Measurements from ENCODE around the gene SAMD10. TPM values are rescaled to one million over a fixed set of nuclear protein-coding genes. Genes with fewer than 3 reads are reported as not detected.
"Not testable (repeated sequence)": the region's sequence is repeated elsewhere in the genome, so short reads cannot be mapped to it uniquely, and the experiment has no call there.

The SAMD10 gene
- total RNA-seq, 2 experiments from 2014 or later, result 18.3 to 21.0 TPM

DNA sequence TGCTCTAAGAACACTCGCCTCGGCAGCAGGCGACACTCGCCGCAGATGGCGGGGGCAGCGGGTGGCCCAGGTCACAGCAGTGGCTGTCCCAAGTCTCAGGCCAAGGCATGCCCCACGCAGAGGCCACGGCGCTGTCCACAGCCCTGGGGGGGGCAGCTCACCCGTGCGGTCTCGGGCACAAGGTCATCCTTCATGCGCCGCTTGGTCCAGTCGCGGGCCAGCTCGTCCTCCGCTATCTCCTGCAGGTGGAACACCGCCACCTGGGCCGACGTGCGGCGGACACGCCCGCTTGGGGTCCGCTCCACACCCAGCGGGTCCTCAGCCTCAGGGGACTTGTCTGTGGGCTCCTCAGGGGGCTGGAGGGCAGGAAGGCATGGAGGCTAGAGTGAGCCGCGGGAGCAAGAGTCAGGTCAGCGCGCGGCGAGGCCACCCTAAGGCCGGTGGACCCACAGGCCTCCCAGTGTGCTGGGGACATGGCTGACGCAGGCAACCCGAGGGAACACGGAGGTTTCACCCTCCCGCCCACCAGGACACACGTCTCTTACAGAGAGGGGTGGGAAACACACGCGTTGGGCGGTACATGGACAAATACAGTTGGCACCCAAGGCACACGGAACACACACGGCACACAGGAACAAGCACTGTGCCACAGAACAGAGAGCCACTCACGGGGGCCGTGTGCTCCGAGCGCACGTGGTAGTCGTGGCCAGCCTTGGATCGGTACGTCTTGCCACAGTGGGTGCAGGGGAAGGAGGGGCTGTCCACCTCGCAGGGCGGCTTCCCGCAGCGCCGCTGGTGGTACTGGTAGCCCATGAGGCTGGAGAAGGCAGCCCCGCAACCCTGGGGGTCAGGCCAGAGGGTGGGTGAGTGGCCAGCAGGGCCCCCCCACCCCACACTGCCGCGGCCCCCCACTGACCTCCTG lies 16.8 kb downstream of the SAMD10 start:
- CTCF ChIA-PET, result interaction anchor here (1.5 kb wide), 1 partner anchor 17 kb away, joined by 5 read pairs; the partner anchor contains the start of genes PRPF6 and SAMD10
- POLR2A ChIA-PET, result interaction anchor here (0.9 kb wide), 1 partner anchor 184 kb away, joined by 3 read pairs; no protein-coding TSS in a partner anchor

DNA sequence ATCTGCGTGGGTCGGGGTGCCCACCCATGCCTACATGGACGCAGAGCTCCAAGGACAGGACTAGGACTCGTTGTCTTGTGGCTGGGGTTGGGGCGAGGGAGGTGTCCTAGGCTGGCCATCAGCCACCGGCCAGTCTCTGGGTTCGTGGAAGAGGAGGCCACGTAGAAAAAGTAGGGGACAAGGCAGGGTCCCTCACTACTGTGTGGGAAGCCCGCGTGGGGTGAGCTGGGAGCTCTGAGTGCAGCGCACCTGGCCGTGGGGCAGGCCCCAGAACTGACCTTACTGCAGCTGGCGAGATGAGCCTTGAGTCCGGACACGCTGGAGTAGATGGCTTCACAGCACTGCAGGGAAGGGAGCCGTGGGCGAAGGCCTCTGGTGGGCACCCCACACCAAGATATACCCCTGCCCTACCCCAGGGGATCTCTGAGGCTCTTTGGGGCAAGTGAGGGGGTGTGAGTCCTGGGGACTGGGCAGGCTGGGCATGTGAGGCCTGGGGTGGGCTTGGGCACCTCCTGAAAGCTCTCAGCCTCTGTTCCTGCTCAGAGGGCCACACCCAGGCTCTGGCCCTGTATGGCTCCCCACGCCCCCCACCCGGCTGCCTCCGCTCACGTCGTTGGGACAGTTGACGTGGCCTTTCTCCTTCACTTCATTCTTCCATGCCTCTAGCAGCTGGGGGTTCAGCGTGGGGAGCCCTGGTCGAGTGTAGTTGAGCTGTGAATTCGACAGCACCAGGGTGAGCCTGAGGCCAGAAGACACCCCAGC lies 17.6 kb downstream of the SAMD10 start:
- CTCF ChIA-PET, result interaction anchor here (1.0 to 1.5 kb wide), 2 partner anchors 12 to 18 kb away, joined by 4 to 5 read pairs; partner anchors contain the start of genes PRPF6 and SAMD10
- Mint-ChIP-seq H3K4me1 (peaks cover 16% of the 10 kb centered on the region), H3K9me3 (no peaks in the 10 kb centered on the region), H3K4me3 (no peak overlapping the region), H3K27ac (no peak overlapping the region), H3K27me3 (no peaks in the 10 kb centered on the region), H3K36me3 (ENCODE audit: low read depth) (no peaks in the 10 kb centered on the region)
- POLR2A ChIA-PET, result interaction anchor here (0.9 to 1.1 kb wide), 2 partner anchors 9 to 183 kb away, joined by 3 read pairs; no protein-coding TSS in a partner anchor
- no peak for DNase-seq

More for the DNA sequence above, 16.8 kb downstream of the SAMD10 start:
- H3K27ac Mint-ChIP-seq, result no peak overlapping the region
- H3K27me3 Mint-ChIP-seq, result no peaks in the 10 kb centered on the region
- H3K4me1 Mint-ChIP-seq, result peaks cover 9% of the 10 kb centered on the region
- DNase-seq, result no peak
- H3K4me3 Mint-ChIP-seq, result no peak overlapping the region
- H3K36me3 Mint-ChIP-seq (ENCODE audit: low read depth), result no peaks in the 10 kb centered on the region
- no peaks in the 10 kb centered on the region for H3K9me3 Mint-ChIP-seq

DNA sequence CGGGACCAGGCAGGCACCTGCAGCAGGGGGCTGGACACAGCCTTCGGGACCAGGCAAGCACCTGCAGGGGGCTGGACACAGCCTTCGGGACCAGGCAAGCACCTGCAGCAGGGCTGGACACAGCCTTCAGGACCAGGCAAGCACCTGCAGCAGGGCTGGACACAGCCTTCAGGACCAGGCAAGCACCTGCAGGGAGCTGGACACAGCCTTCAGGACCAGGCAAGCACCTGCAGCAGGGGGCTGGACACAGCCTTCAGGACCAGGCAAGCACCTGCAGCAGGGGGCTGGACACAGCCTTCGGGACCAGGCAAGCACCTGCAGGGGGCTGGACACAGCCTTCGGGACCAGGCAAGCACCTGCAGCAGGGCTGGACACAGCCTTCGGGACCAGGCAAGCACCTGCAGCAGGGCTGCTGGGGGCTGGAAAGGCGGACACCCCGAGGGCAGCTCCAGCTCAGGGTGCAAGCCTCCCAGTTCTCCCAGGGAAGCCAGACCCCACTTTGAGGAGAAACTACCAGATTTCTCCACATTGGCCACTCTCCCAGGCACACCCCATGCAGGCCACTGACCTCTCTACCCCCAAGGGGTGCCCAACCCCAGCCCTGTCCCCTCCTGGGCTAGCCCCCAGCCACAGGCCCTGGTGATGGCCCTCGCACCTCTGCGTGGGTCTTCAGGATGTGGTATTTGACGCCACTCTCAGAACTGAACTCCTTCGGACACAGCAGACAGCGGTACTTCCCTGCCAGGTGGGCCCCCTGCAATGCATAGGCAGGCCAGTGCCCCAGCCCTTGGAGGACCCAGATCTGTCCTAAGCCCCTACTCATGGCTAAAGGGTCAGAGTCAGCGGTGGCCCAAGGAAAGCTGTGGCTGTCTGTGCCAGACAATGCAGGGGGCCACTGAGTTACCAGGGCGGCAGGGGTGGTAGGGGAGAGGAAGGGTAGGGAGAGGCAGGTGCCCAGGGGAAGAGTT lies 18.5 kb downstream of the SAMD10 start:
- not testable (repeated sequence) for H3K36me3 Mint-ChIP-seq (ENCODE audit: low read depth); H3K27ac Mint-ChIP-seq; H3K9me3 Mint-ChIP-seq; H3K4me3 Mint-ChIP-seq; DNase-seq; H3K27me3 Mint-ChIP-seq
- H3K4me1 Mint-ChIP-seq, result peaks cover 18% of the 10 kb centered on the region
- ChIA-PET POLR2A (interaction anchor here (0.9 to 1.1 kb wide), 2 partner anchors 10 to 182 kb away, joined by 3 read pairs; no protein-coding TSS in a partner anchor), CTCF (interaction anchor here (1.0 to 1.5 kb wide), 2 partner anchors 13 to 19 kb away, joined by 4 to 5 read pairs; partner anchors contain the start of genes PRPF6 and SAMD10)

GRCh38 chr20:63959699-63960075 lies 19.8 kb downstream of the SAMD10 start:
- ChIA-PET CTCF (no interaction called here), POLR2A (no interaction called here)
- H3K27ac Mint-ChIP-seq, result no peak overlapping the region
- H3K4me1 Mint-ChIP-seq, result peaks cover 24% of the 10 kb centered on the region
- H3K9me3 Mint-ChIP-seq, result no peaks in the 10 kb centered on the region
- no peak for DNase-seq
- H3K4me3 Mint-ChIP-seq, result no peak overlapping the region
- no peaks in the 10 kb centered on the region for H3K36me3 Mint-ChIP-seq (ENCODE audit: low read depth)
- no peaks in the 10 kb centered on the region for H3K27me3 Mint-ChIP-seq

GRCh38 chr20:63958964-63959698 lies 20.3 kb downstream of the SAMD10 start:
- POLR2A ChIA-PET, result interaction anchor here (0.8 to 1.2 kb wide), 2 partner anchors 9 to 17 kb away, joined by 3 to 5 read pairs; no protein-coding TSS in a partner anchor
- no peaks in the 10 kb centered on the region for H3K36me3 Mint-ChIP-seq (ENCODE audit: low read depth)
- no peaks in the 10 kb centered on the region for H3K9me3 Mint-ChIP-seq
- H3K4me3 Mint-ChIP-seq, result no peak overlapping the region
- DNase-seq, result no peak
- H3K27me3 Mint-ChIP-seq, result no peaks in the 10 kb centered on the region
- H3K27ac Mint-ChIP-seq, result no peak overlapping the region
- H3K4me1 Mint-ChIP-seq, result peaks cover 29% of the 10 kb centered on the region
- CTCF ChIA-PET, result interaction anchor here (0.6 kb wide), 1 partner anchor 100 kb away, joined by 6 read pairs; no protein-coding TSS in a partner anchor

DNA sequence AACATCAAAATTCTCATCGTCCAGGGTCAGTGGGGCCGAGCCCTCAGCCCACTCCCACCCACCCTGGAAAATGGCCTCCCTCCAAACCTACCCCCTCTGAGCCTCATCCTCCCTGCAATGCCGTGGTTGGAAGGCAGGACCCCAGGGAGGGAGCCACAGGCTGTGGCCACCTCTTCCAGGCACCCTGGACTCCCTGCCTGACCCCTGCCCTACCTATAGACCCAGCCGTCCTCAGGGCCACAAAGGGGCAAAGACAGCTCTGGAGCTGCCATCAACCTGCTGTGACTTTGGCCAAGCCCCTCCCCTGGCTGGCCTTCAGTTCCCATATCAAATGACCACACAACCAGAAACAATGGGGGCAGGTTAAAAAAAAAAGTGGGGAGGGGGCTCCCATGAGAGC lies 21.0 kb downstream of the SAMD10 start:
- no peaks in the 10 kb centered on the region for H3K9me3 Mint-ChIP-seq
- no peak overlapping the region for H3K4me3 Mint-ChIP-seq
- no peak for DNase-seq
- ChIA-PET POLR2A (interaction anchor here (0.8 to 1.2 kb wide), 2 partner anchors 10 to 16 kb away, joined by 3 to 5 read pairs; no protein-coding TSS in a partner anchor), CTCF (interaction anchor here (0.6 kb wide), 1 partner anchor 101 kb away, joined by 6 read pairs; no protein-coding TSS in a partner anchor)
- no peaks in the 10 kb centered on the region for H3K36me3 Mint-ChIP-seq (ENCODE audit: low read depth)
- no peaks in the 10 kb centered on the region for H3K27me3 Mint-ChIP-seq
- H3K27ac Mint-ChIP-seq, result peak overlapping the region; percentile 88
- H3K4me1 Mint-ChIP-seq, result peaks cover 36% of the 10 kb centered on the region

- Mint-ChIP-seq H3K27me3 (no peaks in the 10 kb centered on the region), H3K4me3 (no peak overlapping the region), H3K9me3 (no peaks in the 10 kb centered on the region), H3K27ac (peak overlapping the region; percentile 88), H3K36me3 (ENCODE audit: low read depth) (no peaks in the 10 kb centered on the region), H3K4me1 (peaks cover 38% of the 10 kb centered on the region)
- ChIA-PET POLR2A (interaction anchor here (1.1 to 1.8 kb wide), 3 partner anchors 10 to 93 kb away, joined by 5 to 9 read pairs (median 6); partner anchors contain the start of gene TPD52L2), CTCF (interaction anchor here (2.4 kb wide), 1 partner anchor 16 kb away, joined by 8 read pairs; no protein-coding TSS in a partner anchor)
- no peak for DNase-seq
Measured at GRCh38 chr20:63957690-63958441, 21.6 kb downstream of the SAMD10 start.

DNA sequence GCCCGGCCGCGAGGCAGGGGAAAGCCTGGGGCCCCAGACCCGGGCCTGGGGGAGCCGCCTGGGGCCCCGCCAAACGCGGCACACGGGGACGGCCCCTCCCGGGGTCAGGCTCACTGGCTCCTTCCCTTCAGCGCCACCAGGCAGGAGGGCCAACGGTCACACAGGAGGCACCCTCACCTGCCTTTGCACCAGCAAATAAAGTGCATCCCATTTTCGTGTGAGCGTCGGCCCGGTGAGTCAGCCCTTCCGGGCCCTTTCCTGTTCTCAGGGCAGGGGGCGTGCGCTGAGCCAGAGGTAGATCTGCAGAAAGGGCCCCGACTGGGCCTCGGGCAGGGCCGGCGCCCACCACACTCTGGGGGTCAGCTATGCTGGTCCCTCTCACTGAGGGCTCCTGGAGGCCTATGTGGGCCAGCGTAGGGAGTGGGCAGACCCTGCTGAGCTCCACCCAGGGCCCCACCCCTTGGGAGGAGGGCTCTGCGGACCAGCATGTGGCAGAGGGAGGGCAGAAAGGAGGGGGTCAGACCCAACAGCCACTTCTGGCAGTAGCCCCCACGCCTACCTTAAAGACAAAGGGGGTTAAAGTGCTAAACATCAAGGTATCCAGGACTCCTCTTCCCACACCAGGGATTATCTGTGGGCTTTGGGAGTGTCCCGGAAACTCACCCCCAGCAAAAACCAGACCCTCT lies 22.3 kb downstream of the SAMD10 start:
- Mint-ChIP-seq H3K9me3 (no peaks in the 10 kb centered on the region), H3K4me3 (peak overlapping the region; percentile 75), H3K36me3 (ENCODE audit: low read depth) (no peaks in the 10 kb centered on the region), H3K27ac (peak overlapping the region; percentile 88), H3K4me1 (peaks cover 41% of the 10 kb centered on the region), H3K27me3 (no peaks in the 10 kb centered on the region)
- POLR2A ChIA-PET, result interaction anchor here (1.0 to 1.8 kb wide), 8 partner anchors 11 to 315 kb away, joined by 3 to 14 read pairs (median 6); partner anchors contain the start of genes DNAJC5, PRPF6, SAMD10 and TPD52L2
- CTCF ChIA-PET, result interaction anchor here (1.0 to 2.4 kb wide), 3 partner anchors 17 to 420 kb away, joined by 6 to 8 read pairs (median 7); partner anchors contain the start of gene PTK6
- DNase-seq, result peak; percentile 79

DNA sequence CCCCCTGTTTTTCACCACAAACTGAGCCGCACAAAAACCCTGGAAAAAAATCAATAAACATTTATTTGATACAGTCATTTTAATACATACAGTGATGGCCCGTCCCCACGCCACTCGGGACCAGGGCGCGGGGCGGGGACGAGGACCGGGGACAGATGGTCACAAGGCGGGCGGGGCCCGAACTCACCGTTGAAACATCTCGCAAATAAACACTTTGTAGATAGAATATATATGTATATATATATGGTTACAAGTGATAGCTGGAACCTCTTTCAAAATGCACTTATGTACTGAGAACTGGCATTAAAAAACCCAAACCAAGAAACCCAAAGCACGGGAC lies 22.8 kb downstream of the SAMD10 start:
- ChIA-PET POLR2A (interaction anchor here (0.8 to 1.8 kb wide), 10 partner anchors 12 to 315 kb away, joined by 3 to 14 read pairs (median 5); partner anchors contain the start of genes DNAJC5, PRPF6, SAMD10 and TPD52L2), CTCF (interaction anchor here (1.0 to 2.4 kb wide), 5 partner anchors 17 to 419 kb away, joined by 5 to 8 read pairs (median 6); partner anchors contain the start of genes PTK6 and TPD52L2)
- Mint-ChIP-seq H3K4me1 (peaks cover 44% of the 10 kb centered on the region), H3K27me3 (no peaks in the 10 kb centered on the region), H3K36me3 (ENCODE audit: low read depth) (no peaks in the 10 kb centered on the region), H3K27ac (peak overlapping the region; percentile 81), H3K4me3 (peak overlapping the region; percentile 75), H3K9me3 (no peaks in the 10 kb centered on the region)
- no peak for DNase-seq

All from activated CD4-positive, alpha-beta memory T cell treated with anti-CD3 and anti-CD28 coated beads, Interleukin-2, amount 10 ng/mL, durations not matched to agents 7 days and 5 days (primary cell).